Activated CD8-positive, alpha-beta T cell treated with anti-CD3 and anti-CD28 coated beads, Interleukin-2, amount 10 ng/mL, durations not matched to agents 7 days and 5 days (primary cell): ENCODE measurements around the gene SRRT. TPM values are rescaled to one million over a fixed set of nuclear protein-coding genes. Genes with fewer than 3 reads are reported as not detected.

ENCODE experiments used
- ATAC-seq: fragments of 150-1000 bp; cut with Tn5 transposase; one replicate; pipeline ENCODE4 v1.10.0; 2021; ENCODE audit warnings: moderate library complexity
- CTCF ChIA-PET: fragments of 350-600 bp; sonication (Branson Sonifier 250); formaldehyde crosslinking; loops from one replicate; lab custom pipeline; 2021; ENCODE audit warnings: antibody characterized with exemption; lab: Charles Lee
- POLR2A ChIA-PET: fragments of 350-600 bp; sonication (Branson Sonifier 250); formaldehyde crosslinking; loops from one replicate; lab custom pipeline; 2021; ENCODE audit warnings: antibody characterized with exemption; lab: Charles Lee
- DNase-seq: peaks from one replicate; pipeline ENCODE4 v3.0.0-alpha.2; 2020
- H3K27ac Mint-ChIP-seq: one replicate; pipeline ENCODE4 v1.8.0; 2021; ENCODE audit warnings: mild to moderate bottlenecking, mixed read lengths
- H3K27me3 Mint-ChIP-seq: one replicate; pipeline ENCODE4 v1.8.0; 2021; ENCODE audit warnings: low read depth, mixed read lengths
- H3K36me3 Mint-ChIP-seq: one replicate; pipeline ENCODE4 v1.8.0; 2021; ENCODE audit warnings: low read depth, mixed read lengths
- H3K4me1 Mint-ChIP-seq: one replicate; pipeline ENCODE4 v1.8.0; 2021; ENCODE audit warnings: low read depth, mixed read lengths
- H3K4me3 Mint-ChIP-seq: one replicate; pipeline ENCODE4 v1.8.0; 2021; ENCODE audit warnings: mild to moderate bottlenecking, mixed read lengths
- H3K9me3 Mint-ChIP-seq: one replicate; pipeline ENCODE4 v1.8.0; 2022; ENCODE audit warnings: mixed read lengths; ENCODE audit not compliant: insufficient read depth
- total RNA-seq, 2 experiments: library from RNA; stranded (reverse); gene quantifications; one replicate each; pipeline ENCODE4 v1.2.3, GENCODE V29; 2021

SRRT gene
- total RNA-seq, 2 experiments from 2014 or later, result 273 to 292 TPM

GRCh38 chr7:100890653-100891567 is 16.0 kb downstream of the SRRT start:
- ATAC-seq, result no peak

DNA sequence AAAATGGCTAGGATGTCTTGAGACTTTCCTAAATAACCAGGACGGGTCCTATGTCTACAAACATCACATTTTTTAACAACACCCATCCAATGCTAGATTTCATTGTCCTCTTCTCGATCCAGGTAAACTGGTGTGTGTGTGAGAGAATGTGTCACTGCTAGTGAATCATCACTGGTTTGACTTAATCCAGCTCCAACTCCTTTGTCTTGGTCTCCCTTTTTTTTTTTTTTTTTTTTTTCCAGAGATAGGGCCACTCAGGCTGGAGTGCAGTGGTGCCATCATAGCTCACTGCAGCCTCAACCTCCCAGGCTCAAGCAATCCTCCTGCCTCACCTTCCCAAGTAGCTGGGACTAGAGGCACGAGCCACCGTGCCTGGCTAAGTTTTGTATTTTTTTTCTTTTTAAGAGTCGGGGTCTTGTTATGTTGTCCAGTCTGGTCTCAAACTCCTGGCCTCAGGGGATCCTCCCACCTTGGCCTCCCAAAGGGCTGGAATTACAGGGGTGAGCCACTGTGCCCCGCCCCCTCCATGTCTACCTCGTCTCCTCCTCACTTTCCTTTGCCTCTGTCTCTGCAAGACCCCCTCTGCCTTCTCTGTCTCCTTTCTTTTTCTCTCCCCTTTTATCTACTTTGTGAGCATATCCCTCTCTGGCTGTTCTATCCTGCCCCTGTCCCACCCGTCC is 16.8 kb downstream of the SRRT start:
- no peak for ATAC-seq
- Mint-ChIP-seq H3K4me1 (peaks cover 41% of the 10 kb centered on the region), H3K36me3 (peaks cover 24% of the 10 kb centered on the region), H3K27me3 (peaks cover 29% of the 10 kb centered on the region), H3K9me3 (no peaks in the 10 kb centered on the region), H3K4me3 (peak overlapping the region; percentile 56), H3K27ac (peak overlapping the region; percentile 41)
- ChIA-PET CTCF (interaction anchor here (1.2 kb wide), 1 partner anchor 167 kb away, joined by 3 read pairs; no protein-coding TSS in a partner anchor), POLR2A (interaction anchor here (1.0 kb wide), 1 partner anchor 17 kb away, joined by 3 read pairs; the partner anchor contains the start of gene SRRT)
- DNase-seq, result no peak

More at GRCh38 chr7:100890653-100891567, 16.0 kb downstream of the SRRT start:
- Mint-ChIP-seq H3K27me3 (peaks cover 23% of the 10 kb centered on the region), H3K4me3 (peak overlapping the region; percentile 82), H3K36me3 (peaks cover 30% of the 10 kb centered on the region), H3K4me1 (peaks cover 40% of the 10 kb centered on the region), H3K9me3 (no peaks in the 10 kb centered on the region), H3K27ac (peak overlapping the region; percentile 57)
- CTCF ChIA-PET, result interaction anchor here (1.2 to 1.4 kb wide), 3 partner anchors 16 to 168 kb away, joined by 3 to 13 read pairs (median 4); partner anchors contain the start of gene SRRT
- no peak for DNase-seq
- POLR2A ChIA-PET, result interaction anchor here (0.7 to 5.4 kb wide), 5 partner anchors 14 to 1531 kb away, joined by 3 to 115 read pairs (median 3); partner anchors contain the start of genes PLOD3, SRRT, TRIM56 and ZNHIT1

GRCh38 chr7:100892364-100893317 is 17.7 kb downstream of the SRRT start:
- DNase-seq (no peak), ATAC-seq (no peak)
- CTCF ChIA-PET, result no interaction called here
- H3K9me3 Mint-ChIP-seq, result no peaks in the 10 kb centered on the region
- POLR2A ChIA-PET, result interaction anchor here (1.0 to 1.6 kb wide), 3 partner anchors 9 to 17 kb away, joined by 3 to 7 read pairs (median 3); partner anchors contain the start of gene SRRT
- no peak overlapping the region for H3K4me3 Mint-ChIP-seq
- H3K27me3 Mint-ChIP-seq, result peaks cover 32% of the 10 kb centered on the region
- no peak overlapping the region for H3K27ac Mint-ChIP-seq
- H3K36me3 Mint-ChIP-seq, result peaks cover 15% of the 10 kb centered on the region
- peaks cover 32% of the 10 kb centered on the region for H3K4me1 Mint-ChIP-seq

DNA sequence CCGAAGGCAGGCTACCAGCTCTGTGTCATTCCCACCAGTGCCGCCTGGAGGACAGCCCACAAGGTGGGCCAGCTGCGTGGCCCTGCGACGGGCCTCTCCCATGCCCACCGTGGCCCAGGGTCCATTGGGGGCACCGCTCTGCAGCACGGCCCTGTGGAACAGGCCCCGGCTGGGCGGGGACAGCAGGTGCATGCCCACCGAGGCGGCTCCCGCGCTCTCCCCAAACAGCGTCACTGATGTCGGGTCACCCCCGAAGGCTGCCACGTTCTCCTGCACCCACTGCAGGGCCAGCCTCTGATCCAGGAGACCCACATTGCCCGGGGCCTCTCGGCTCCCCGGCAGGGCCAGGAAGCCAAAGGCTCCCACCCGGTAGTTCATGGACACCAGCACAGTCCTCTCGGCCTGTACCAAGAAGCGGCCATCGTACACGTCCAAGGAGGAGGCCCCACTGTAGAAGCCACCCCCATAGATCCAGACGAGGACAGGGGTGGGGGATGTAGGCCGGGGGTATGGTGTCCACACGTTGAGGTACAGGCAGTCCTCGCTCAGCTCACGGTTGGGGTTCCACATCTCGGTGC is 18.5 kb downstream of the SRRT start:
- CTCF ChIA-PET, result interaction anchor here (1.2 to 1.5 kb wide), 2 partner anchors 41 to 166 kb away, joined by 3 to 8 read pairs; partner anchors contain the start of gene SLC12A9
- ATAC-seq (no peak), DNase-seq (no peak)
- peaks cover 7% of the 10 kb centered on the region for H3K36me3 Mint-ChIP-seq
- peaks cover 38% of the 10 kb centered on the region for H3K27me3 Mint-ChIP-seq
- POLR2A ChIA-PET, result interaction anchor here (1.1 to 1.6 kb wide), 2 partner anchors 9 to 18 kb away, joined by 3 to 7 read pairs; partner anchors contain the start of gene SRRT
- no peak overlapping the region for H3K27ac Mint-ChIP-seq
- H3K4me3 Mint-ChIP-seq, result no peak overlapping the region
- H3K4me1 Mint-ChIP-seq, result peaks cover 24% of the 10 kb centered on the region
- no peaks in the 10 kb centered on the region for H3K9me3 Mint-ChIP-seq

DNA sequence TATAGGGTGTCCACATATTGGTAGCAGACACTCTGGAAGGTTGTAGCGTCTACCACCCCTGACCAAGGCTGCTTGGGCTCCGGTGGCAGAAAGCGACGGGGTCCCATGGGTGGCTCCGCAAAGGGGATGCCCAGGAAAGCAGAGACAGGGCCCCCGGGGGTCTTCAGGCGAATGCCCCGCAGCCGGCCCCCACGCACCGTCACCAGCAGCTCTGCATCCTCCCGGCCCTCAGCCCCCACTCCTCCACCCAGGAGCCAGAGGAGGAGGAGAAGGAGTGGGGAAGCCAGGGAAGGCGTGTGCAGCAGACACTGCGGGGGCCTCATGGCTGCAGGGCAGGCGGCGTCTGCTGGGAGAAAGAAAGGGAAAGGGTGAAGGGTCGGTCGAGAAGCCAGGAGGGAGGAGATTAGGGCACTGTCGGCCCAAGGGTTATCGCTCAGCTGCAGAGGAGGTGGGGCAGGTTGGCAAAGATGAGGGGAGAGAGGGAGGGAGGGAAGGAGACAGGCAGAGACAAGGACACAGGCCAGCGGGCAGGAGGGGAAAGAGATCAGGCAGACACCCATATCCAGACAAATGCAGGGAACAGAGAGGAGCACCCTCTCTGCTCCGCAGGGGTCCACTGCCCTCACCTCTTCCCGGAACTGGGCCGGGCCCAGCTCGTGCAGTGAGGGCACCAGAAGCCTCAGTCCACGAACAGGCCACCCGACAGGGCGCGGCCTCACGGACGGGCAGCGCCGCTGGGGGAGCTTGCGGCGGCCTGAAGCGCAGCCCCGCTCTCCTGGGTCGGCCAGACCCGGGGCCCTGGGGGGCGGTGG is 19.2 kb downstream of the SRRT start:
- peaks cover 2% of the 10 kb centered on the region for H3K36me3 Mint-ChIP-seq
- no peak overlapping the region for H3K27ac Mint-ChIP-seq
- no peak for ATAC-seq
- no peak overlapping the region for H3K4me3 Mint-ChIP-seq
- DNase-seq, result no peak
- POLR2A ChIA-PET, result interaction anchor here (1.1 to 1.6 kb wide), 3 partner anchors 10 to 164 kb away, joined by 3 to 7 read pairs (median 4); partner anchors contain the start of gene SRRT
- H3K27me3 Mint-ChIP-seq, result peaks cover 38% of the 10 kb centered on the region
- no peaks in the 10 kb centered on the region for H3K9me3 Mint-ChIP-seq
- H3K4me1 Mint-ChIP-seq, result peaks cover 21% of the 10 kb centered on the region
- CTCF ChIA-PET, result interaction anchor here (1.1 to 1.9 kb wide), 7 partner anchors 19 to 298 kb away, joined by 3 to 8 read pairs (median 5); partner anchors contain the start of genes POP7, SLC12A9 and SRRT

DNA sequence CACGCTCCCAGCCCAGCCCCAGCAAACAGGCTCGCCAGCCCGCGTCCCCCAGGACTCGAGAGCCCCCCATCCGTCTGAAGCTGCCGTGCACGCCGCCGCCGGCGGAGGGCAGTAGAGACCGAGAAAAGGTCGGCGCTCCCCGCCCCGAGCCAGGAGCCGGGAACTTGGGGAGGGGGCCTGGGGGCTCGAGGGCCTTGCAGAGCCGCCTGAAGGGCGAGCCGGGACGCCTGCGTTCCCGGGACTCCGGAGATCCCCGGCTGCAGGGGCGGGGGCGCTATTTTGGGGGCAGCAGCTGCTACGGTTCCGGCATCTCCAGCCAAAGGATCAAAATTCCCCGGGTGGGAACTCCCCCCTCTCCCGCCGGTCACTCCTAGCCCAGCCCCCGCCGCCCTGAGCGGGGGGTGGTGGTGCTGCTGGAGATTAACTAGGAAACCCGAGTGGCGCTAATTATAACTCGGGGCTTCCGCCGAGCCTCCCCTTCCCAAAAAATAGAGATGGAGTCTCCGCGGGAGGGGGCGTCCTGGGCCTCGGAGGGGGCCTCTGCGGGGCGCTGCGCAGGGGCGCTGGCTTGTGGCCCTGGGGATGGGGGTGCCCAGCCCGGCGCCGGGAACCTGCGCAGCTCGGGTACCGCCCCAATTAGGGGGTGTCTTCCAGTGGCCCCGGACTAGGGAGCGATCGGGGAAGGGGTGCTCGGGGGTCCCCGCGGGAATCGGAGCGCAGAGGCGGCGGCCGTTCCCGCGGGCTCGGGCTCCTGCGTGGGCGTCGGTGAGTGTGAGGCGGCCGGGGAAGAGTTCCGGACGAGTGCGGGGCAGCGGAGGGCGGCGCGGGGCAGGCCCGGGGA is 20.2 kb downstream of the SRRT start:
- peak; percentile 22 for ATAC-seq
- no peak overlapping the region for H3K4me3 Mint-ChIP-seq

GRCh38 chr7:100895701-100895955 is 20.7 kb downstream of the SRRT start, which contains the start of gene ACHE:
Gene ACHE, minus strand, starts transcription at chr7:100895888. Its CDS starts 1,656 bp downstream, at chr7:100894232.
- ATAC-seq, result peak; percentile 8
- Mint-ChIP-seq H3K27ac (no peak within 1 kb of the TSS), H3K36me3 (peaks cover 2% of the 10 kb centered on the region), H3K4me3 (peak within 1 kb of the TSS; percentile 29), H3K4me1 (peaks cover 14% of the 10 kb centered on the region), H3K27me3 (peaks cover 38% of the 10 kb centered on the region), H3K9me3 (no peaks in the 10 kb centered on the region)
- CTCF ChIA-PET, result interaction anchor here (1.1 to 1.9 kb wide), 3 partner anchors 163 to 349 kb away, joined by 3 to 9 read pairs (median 7); no protein-coding TSS in a partner anchor
- DNase-seq, result no peak
- POLR2A ChIA-PET, result interaction anchor here (1.5 kb wide), 1 partner anchor 163 kb away, joined by 4 read pairs; no protein-coding TSS in a partner anchor

More for the DNA sequence above, 20.2 kb downstream of the SRRT start:
- Mint-ChIP-seq H3K36me3 (peaks cover 2% of the 10 kb centered on the region), H3K9me3 (no peaks in the 10 kb centered on the region), H3K27ac (no peak overlapping the region), H3K27me3 (peaks cover 38% of the 10 kb centered on the region), H3K4me1 (peaks cover 20% of the 10 kb centered on the region)
- peak; percentile 56 for DNase-seq
- POLR2A ChIA-PET, result interaction anchor here (1.5 kb wide), 1 partner anchor 163 kb away, joined by 4 read pairs; no protein-coding TSS in a partner anchor
- CTCF ChIA-PET, result interaction anchor here (1.1 to 1.9 kb wide), 9 partner anchors 20 to 349 kb away, joined by 3 to 9 read pairs (median 5); partner anchors contain the start of genes POP7, SLC12A9 and SRRT

- peaks cover 38% of the 10 kb centered on the region for H3K27me3 Mint-ChIP-seq
- H3K4me3 Mint-ChIP-seq, result peak overlapping the region; percentile 29
- DNase-seq (no peak), ATAC-seq (no peak)
- H3K27ac Mint-ChIP-seq, result no peak overlapping the region
- ChIA-PET POLR2A (no interaction called here), CTCF (interaction anchor here (1.4 to 1.9 kb wide), 2 partner anchors 163 to 181 kb away, joined by 7 to 9 read pairs; no protein-coding TSS in a partner anchor)
- no peaks in the 10 kb centered on the region for H3K9me3 Mint-ChIP-seq
- peaks cover 11% of the 10 kb centered on the region for H3K4me1 Mint-ChIP-seq
- peaks cover 2% of the 10 kb centered on the region for H3K36me3 Mint-ChIP-seq
Observed at GRCh38 chr7:100895956-100896731, 21.2 kb downstream of the SRRT start.
